Neural cell (in vitro differentiated cells): ENCODE results near the gene ATP1A2.

Source experiments
- EZH2 ChIP-seq: fragments of 200-600, 300-800 bp; shearing (Covaris generic), sonication (generic); IDR thresholded peaks from 2 replicates; pipeline ENCODE4 v1.6.1; 2014; ENCODE audit warnings: antibody characterized with exemption, low read length, borderline replicate concordance, mild to moderate bottlenecking; ENCODE audit not compliant: insufficient read depth, poor library complexity, severe bottlenecking
- MXI1 ChIP-seq: fragments of 450-650 bp; conservative IDR thresholded peaks from 2 replicates; pipeline ENCODE4 v1.6.1; 2014; ENCODE audit warnings: antibody characterized with exemption, mild to moderate bottlenecking; ENCODE audit not compliant: poor library complexity, severe bottlenecking
- POLR2AphosphoS5 ChIP-seq: IDR thresholded peaks from 2 replicates; pipeline ENCODE4 v1.6.1; 2012
- RAD21 ChIP-seq: fragments of 450-650 bp; conservative IDR thresholded peaks from 2 replicates; pipeline ENCODE4 v1.6.1; 2014; ENCODE audit warnings: antibody characterized with exemption, mild to moderate bottlenecking, moderate library complexity
- TAF1 ChIP-seq: IDR thresholded peaks from 2 replicates; pipeline ENCODE4 v1.6.1; 2012; ENCODE audit warnings: low read depth
- TF ChIP-seq, protein P1 (sequence below): fragments of 450-650 bp; IDR thresholded peaks from 2 replicates; pipeline ENCODE4 v1.5.1; 2014; ENCODE audit warnings: antibody characterized with exemption, mild to moderate bottlenecking, moderate library complexity; ENCODE audit not compliant: poor library complexity, severe bottlenecking
- TF ChIP-seq, protein P2 (sequence below): IDR thresholded peaks from 2 replicates; pipeline ENCODE4 v1.6.1; 2012; ENCODE audit warnings: borderline replicate concordance

DNA sequence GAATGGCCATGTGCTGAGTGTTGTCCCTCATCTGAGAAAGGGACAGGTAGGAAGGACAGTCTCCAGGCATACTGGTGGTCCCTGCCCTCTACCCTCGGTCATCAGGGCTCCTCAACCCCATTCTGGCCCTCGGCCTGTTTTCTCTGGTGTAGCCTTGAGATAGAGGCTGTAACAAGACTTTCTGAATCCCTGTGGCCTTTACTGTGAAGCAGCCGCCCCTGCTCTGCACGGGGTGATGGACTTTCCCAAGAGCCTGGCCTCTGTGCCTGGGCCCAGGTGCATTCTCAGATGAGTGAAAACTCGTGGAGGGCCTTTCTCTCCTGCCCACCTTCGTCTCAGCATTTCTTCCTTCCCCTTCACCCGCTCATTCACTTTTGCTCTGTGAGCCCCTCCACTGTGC is 71.8 kb downstream of the ATP1A2 start:
- no peak for TF ChIP-seq MXI1
- TF ChIP-seq, protein P1, sequence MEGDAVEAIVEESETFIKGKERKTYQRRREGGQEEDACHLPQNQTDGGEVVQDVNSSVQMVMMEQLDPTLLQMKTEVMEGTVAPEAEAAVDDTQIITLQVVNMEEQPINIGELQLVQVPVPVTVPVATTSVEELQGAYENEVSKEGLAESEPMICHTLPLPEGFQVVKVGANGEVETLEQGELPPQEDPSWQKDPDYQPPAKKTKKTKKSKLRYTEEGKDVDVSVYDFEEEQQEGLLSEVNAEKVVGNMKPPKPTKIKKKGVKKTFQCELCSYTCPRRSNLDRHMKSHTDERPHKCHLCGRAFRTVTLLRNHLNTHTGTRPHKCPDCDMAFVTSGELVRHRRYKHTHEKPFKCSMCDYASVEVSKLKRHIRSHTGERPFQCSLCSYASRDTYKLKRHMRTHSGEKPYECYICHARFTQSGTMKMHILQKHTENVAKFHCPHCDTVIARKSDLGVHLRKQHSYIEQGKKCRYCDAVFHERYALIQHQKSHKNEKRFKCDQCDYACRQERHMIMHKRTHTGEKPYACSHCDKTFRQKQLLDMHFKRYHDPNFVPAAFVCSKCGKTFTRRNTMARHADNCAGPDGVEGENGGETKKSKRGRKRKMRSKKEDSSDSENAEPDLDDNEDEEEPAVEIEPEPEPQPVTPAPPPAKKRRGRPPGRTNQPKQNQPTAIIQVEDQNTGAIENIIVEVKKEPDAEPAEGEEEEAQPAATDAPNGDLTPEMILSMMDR: no peak
- TF ChIP-seq TAF1: no peak
- TF ChIP-seq, protein P2, sequence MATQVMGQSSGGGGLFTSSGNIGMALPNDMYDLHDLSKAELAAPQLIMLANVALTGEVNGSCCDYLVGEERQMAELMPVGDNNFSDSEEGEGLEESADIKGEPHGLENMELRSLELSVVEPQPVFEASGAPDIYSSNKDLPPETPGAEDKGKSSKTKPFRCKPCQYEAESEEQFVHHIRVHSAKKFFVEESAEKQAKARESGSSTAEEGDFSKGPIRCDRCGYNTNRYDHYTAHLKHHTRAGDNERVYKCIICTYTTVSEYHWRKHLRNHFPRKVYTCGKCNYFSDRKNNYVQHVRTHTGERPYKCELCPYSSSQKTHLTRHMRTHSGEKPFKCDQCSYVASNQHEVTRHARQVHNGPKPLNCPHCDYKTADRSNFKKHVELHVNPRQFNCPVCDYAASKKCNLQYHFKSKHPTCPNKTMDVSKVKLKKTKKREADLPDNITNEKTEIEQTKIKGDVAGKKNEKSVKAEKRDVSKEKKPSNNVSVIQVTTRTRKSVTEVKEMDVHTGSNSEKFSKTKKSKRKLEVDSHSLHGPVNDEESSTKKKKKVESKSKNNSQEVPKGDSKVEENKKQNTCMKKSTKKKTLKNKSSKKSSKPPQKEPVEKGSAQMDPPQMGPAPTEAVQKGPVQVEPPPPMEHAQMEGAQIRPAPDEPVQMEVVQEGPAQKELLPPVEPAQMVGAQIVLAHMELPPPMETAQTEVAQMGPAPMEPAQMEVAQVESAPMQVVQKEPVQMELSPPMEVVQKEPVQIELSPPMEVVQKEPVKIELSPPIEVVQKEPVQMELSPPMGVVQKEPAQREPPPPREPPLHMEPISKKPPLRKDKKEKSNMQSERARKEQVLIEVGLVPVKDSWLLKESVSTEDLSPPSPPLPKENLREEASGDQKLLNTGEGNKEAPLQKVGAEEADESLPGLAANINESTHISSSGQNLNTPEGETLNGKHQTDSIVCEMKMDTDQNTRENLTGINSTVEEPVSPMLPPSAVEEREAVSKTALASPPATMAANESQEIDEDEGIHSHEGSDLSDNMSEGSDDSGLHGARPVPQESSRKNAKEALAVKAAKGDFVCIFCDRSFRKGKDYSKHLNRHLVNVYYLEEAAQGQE: no peak
- TF ChIP-seq EZH2: no peak
- no peak for TF ChIP-seq RAD21
- TF ChIP-seq POLR2AphosphoS5: no peak
